ENCODE results near the gene PLXNA3. TPM values are rescaled to one million over a fixed set of nuclear protein-coding genes. Genes with fewer than 3 reads are reported as not detected.

Gene PLXNA3
- total RNA-seq, 1 experiment from 2014 or later, result 36.3 TPM

GRCh38 chrX:154458954-154459778 is 1.1 kb downstream of the PLXNA3 start:
- TF ChIP-seq, protein P1, sequence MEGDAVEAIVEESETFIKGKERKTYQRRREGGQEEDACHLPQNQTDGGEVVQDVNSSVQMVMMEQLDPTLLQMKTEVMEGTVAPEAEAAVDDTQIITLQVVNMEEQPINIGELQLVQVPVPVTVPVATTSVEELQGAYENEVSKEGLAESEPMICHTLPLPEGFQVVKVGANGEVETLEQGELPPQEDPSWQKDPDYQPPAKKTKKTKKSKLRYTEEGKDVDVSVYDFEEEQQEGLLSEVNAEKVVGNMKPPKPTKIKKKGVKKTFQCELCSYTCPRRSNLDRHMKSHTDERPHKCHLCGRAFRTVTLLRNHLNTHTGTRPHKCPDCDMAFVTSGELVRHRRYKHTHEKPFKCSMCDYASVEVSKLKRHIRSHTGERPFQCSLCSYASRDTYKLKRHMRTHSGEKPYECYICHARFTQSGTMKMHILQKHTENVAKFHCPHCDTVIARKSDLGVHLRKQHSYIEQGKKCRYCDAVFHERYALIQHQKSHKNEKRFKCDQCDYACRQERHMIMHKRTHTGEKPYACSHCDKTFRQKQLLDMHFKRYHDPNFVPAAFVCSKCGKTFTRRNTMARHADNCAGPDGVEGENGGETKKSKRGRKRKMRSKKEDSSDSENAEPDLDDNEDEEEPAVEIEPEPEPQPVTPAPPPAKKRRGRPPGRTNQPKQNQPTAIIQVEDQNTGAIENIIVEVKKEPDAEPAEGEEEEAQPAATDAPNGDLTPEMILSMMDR (conservative IDR thresholded peaks at IDR 0.05), result no peak
- H3T11ph ChIP-seq (ENCODE audit: low read length), result no peak overlapping the region
- no peak overlapping the region for H2BK15ac ChIP-seq (ENCODE audit: low read depth, low read length)
- H4K8ac ChIP-seq (replicated peaks; ENCODE audit: insufficient read length, low read depth, low read length), result no peak overlapping the region
- no peak overlapping the region for H3K27ac Mint-ChIP-seq
- H3K23me2 ChIP-seq (ENCODE audit: insufficient read length, low read depth, low read length, poor library complexity, severe bottlenecking), result peaks cover 8% of the 10 kb centered on the region
- peak overlapping the region; percentile 72 to 83 for H3K4me3 Mint-ChIP-seq
- no peak overlapping the region for H3K23ac ChIP-seq (ENCODE audit: insufficient read length, low read depth, low read length)
- H3K4me2 ChIP-seq (ENCODE audit: insufficient read depth, insufficient read length, low read length), result peak overlapping the region; percentile 48
- H2BK12ac ChIP-seq (ENCODE audit: insufficient read length, low read depth, low read length), result no peak overlapping the region
- no peaks in the 10 kb centered on the region for H4K20me1 ChIP-seq (ENCODE audit: control insufficient read depth, insufficient read depth, insufficient read length)
- H4K91ac ChIP-seq (ENCODE audit: insufficient read length, low read depth, low read length), result no peak overlapping the region
- H3K27me3 ChIP-seq (ENCODE audit: insufficient read depth, low read length), result no peaks in the 10 kb centered on the region; the same call in 1 of the 2 replicates
- peaks cover 25% of the 10 kb centered on the region for H3K27me3 Mint-ChIP-seq (ENCODE audit: low read depth)
- DNase-seq, result no peak
- H3K79me1 ChIP-seq (ENCODE audit: insufficient read depth, low read depth, low read length, poor library complexity, severe bottlenecking), result no peaks in the 10 kb centered on the region
- H2BK5ac ChIP-seq (ENCODE audit: insufficient read length, low read length), result no peak overlapping the region
- H3K4me1 ChIP-seq (ENCODE audit: insufficient read depth, low read length), result no peaks in the 10 kb centered on the region
- no peak overlapping the region for H3K56ac ChIP-seq (ENCODE audit: insufficient read length, low read depth, low read length)
- no peaks in the 10 kb centered on the region for H3K79me2 ChIP-seq (ENCODE audit: insufficient read depth, low read length)
- H3K9me3 Mint-ChIP-seq, result peaks cover 58 to 80% of the 10 kb centered on the region in 2 experiments
- no peak overlapping the region for H3K27ac ChIP-seq (ENCODE audit: insufficient read length, low read depth, low read length)
- H3K4me1 Mint-ChIP-seq, result peaks cover 0 to 7% of the 10 kb centered on the region in 2 experiments; a peak in 1 of 4 replicates
- H3K14ac ChIP-seq (ENCODE audit: insufficient read depth, low read length), result no peak overlapping the region
- H3K9ac ChIP-seq (ENCODE audit: extremely low read depth, insufficient read length, low read length), result no peak overlapping the region
- H3K4ac ChIP-seq (ENCODE audit: low read depth, low read length), result no peak overlapping the region
- H3K9me3 ChIP-seq (ENCODE audit: control insufficient read depth, low read depth, low read length), result peaks cover 18% of the 10 kb centered on the region
- H2BK120ac ChIP-seq (ENCODE audit: low read depth, low read length, poor library complexity, severe bottlenecking), result no peak overlapping the region
- no peak overlapping the region for H2AK5ac ChIP-seq (ENCODE audit: insufficient read length, low read length)
- H2BK20ac ChIP-seq (ENCODE audit: low read depth, low read length, poor library complexity, severe bottlenecking), result no peak overlapping the region
- peaks cover 25 to 30% (median 26%) of the 10 kb centered on the region in 3 experiments for H3K36me3 Mint-ChIP-seq (ENCODE audit: insufficient read depth in 1 of 3, low read depth in 3 of 3)
- H3K18ac ChIP-seq (ENCODE audit: insufficient read length, low read depth, low read length), result no peak overlapping the region
- no peak overlapping the region for H2AFZ ChIP-seq (ENCODE audit: low read length)
- no CpG with 5 or more reads among the region's 15 CpGs for WGBS (ENCODE audit: extremely low coverage, insufficient read length, low lambda C conversion rate)
- no peak overlapping the region for H4K5ac ChIP-seq (ENCODE audit: insufficient read length, low read depth, low read length)
